PFSK-1 (cell line): ENCODE results near the gene TBC1D22A.

Experiments
- POLR2AphosphoS5 ChIP-seq: IDR thresholded peaks from 2 replicates; pipeline ENCODE4 v1.6.1; 2012; ENCODE audit warnings: low read depth, mild to moderate bottlenecking, control low read depth, low read length, moderate library complexity
- SIN3A ChIP-seq: IDR thresholded peaks from 2 replicates; pipeline ENCODE4 v1.6.1; 2012; ENCODE audit warnings: mild to moderate bottlenecking, low read length, moderate library complexity, borderline replicate concordance; ENCODE audit not compliant: insufficient read depth

GRCh38 chr22:46824980-46825544 is 62.6 kb downstream of the TBC1D22A start:
- TF ChIP-seq SIN3A (no peak), POLR2AphosphoS5 (no peak)
